Dermis blood vessel endothelial cell (primary cell): ENCODE data around the gene TNRC18. TPM values are rescaled to one million over a fixed set of nuclear protein-coding genes. Genes with fewer than 3 reads are reported as not detected.
"Not testable (repeated sequence)": the region's sequence is repeated elsewhere in the genome, so short reads cannot be mapped to it uniquely, and the experiment has no call there.

Source experiments
- DNase-seq: peaks from one replicate; pipeline ENCODE4 v3.0.0; 2010
- total RNA-seq: library from RNA; depleted of rRNA; stranded (reverse); fragments of >200 nt; gene quantifications from 2 replicates; pipeline ENCODE4 v1.2.3, GENCODE V29; 2014

The TNRC18 gene
- total RNA-seq, 1 donor from 2014 or later, result 42.5 TPM

DNA sequence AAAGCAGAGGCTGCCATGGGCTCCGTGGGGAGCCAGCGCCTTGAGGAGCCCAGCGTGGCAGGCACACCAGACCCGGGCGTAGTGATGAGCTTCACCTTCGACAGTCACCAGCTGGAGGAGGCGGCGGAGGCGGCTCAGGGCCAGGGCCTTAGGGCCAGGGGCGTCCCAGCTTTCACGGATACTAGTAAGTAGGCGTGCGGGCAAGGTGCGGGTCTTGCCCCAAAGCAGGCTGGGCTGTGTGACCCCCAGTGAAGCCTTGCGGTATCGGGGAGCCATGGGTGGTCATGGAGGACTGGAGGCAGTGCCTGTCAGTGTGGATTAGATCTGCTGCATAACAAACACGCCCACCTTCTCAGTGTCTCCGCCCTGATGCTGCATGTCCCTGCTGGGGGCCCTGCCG is 135.8 kb downstream of the TNRC18 start:
- DNase-seq, result no peak

DNA sequence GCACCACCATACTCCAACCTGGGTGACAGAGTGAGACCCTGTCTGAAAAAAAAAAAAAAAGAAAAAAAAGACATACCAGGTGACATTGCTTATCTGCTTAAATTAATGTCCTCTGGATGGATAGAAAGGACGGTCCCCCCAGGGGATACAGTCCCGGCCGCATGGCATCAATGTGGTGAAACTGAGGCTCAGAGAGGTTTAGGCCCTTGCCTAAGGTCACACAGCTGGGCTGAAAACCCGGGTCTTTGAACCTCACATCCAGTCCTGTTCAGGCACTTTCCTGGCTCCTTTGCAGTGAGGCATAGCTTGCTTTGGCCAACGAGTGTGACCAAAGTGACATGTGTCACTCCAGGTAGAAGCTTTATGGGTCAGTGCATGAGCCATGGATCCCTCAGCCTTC is 136.3 kb downstream of the TNRC18 start:
- not testable (repeated sequence) for DNase-seq

- DNase-seq, result no peak
Measured at GRCh38 chr7:5286933-5287332, 136.7 kb downstream of the TNRC18 start.

DNA sequence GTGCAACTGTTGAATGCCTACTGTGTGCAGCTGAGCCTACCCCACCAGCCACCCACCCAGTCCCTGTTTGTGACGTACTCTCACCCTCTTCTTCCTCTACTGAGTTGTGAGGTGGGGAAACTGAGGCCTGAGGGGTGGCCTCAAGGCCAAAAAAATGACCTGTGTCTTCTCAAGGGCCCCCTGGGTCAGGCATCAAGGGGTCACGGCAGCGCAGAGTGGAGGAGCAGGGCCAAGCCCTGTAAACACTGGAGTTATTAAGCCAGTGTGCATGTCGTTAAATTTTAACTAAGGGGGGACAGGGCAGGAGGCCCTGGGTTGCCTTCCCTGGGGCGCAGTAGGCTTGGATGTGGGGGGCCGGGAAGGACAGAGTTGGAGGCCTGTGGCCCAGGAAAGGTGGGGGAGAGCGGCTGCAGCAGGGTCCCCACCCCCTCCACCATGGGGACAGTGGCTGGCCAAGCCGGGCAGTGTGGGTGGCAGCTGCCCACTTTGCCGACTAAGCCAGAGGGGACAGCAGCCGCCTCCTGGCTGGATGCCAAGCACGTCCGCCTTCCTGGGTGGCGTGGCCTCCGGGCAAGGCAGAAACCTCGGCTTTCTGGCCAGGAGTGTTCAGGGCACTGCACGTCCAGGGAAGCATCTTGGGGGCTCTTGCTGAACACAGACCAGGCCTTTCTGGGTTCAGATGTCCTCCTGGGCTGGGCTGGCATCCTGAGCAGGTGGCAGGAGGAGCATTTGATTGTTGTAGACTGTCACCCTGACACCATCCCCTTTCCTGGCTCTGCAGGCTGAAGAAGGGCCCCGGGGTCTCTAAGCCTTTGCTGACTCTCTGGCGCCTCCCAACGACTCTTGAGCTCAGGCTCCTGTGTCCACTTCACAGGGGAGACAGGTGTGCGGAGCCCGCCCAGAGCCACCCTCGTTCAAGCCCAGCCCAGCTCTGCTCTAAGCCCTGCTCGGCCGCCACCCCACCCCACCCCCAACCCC is 139.0 kb downstream of the TNRC18 start:
- DNase-seq, result peak; percentile 29

- no peak for DNase-seq
Measured at GRCh38 chr7:5283421-5284303, 140.0 kb downstream of the TNRC18 start.

DNA sequence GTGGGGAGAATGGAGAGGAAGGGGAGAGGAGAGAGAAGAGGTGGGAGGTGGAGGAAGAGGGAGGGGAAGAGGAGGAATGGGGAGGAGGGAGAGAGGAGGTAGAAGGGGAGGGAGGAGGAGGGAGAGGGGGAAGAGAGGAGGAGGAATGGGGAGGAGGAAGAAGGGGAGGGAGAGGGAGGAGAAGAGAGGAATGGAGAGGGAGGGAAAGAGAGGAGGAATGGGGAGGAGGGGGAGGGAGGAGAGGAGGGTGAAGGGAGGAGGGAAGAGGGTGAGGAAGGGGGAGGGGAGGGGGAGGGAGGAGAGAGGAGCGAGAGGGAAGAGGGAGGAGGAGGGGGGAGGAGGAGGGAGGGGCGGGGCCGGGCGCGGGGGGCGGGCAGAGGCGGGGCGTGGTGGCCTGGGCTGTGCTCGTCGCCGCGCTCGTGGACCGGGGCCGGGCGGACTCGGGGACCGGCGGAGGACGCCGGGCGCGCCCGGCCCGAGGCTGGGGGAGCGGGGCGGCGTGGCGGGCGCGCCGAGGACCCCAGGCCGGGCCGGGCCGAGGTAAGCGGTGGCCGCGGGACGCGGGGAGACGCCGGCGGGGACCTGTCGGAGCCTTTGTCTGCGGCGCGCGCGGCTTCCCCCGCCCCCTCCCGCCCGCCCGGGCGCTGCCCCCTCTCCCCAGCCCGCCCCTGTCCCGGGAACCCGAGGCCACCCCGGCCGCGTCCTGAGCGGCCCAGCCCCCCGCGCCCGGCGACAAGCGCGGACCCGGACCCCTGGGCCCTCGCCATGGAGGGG is 140.9 kb downstream of the TNRC18 start, which contains the start of gene SLC29A4:
SLC29A4 (plus strand) TSS at position 401 of the 774 bp plus-strand sequence. CDS start 4,874 bp downstream, outside the sequence.
- DNase-seq, result peak; percentile 19

- DNase-seq, result not testable (repeated sequence)
Measured at GRCh38 chr7:5281598-5282500, 141.8 kb downstream of the TNRC18 start.

DNA sequence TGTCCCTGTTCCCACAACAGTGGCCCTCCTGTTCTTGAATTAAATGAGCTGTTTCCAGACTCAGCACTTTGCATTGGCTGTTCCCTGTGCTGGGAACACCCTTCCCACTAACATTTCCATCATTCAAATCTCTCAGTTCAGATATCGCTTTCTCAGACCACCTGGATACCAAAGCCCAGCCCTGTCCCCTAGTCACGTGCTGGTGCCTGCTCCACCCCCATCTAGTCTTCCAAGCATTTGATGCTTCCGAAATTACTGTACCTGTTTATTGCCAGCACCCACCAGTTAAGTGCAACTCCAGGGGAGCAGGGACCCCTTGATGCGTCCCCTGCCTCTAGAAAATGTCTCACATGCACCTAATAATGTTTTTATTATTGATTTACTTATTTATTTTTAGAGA is 143.9 kb downstream of the TNRC18 start:
- no peak for DNase-seq

DNA sequence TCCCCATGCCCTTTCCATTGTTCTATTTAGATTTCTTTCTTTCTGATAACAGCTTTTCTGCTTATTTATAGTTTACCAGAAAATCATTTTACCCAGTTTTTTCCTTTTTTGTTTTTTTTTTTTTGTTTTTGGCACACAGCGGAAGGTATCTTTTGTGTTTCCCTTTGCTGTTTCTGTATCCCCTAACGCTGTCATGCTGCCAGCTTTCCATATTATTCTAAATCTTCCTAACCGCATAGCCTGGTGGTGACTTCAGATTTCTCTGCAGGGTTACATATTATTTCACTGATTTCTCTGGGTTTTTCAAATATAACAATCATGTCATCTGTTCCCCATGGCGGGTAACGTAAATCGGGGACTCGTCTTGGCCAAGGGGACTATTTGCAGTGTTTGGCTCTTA is 144.9 kb downstream of the TNRC18 start:
- no peak for DNase-seq

GRCh38 chr7:5276611-5277010 is 147.0 kb downstream of the TNRC18 start:
- DNase-seq, result no peak

DNA sequence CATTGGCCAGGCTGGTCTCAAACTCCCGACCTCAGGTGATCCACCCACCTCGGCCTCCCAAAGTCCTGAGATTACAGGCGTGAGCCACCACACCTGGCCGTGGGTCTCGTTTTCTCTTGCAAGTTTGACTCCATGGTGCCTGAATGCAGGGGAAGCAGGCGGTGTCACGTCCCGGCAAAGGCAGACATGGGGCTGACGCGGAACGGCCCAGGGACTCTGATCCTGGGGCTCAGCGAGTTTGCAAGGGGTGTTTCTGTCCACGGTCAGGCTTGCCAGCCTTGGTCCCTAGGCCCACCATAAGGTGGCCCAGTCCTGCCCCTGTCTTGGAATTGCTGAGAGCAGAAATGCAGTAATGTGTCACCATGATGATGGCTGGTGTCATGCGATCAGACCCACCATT is 147.5 kb downstream of the TNRC18 start:
- DNase-seq, result not testable (repeated sequence)

GRCh38 chr7:5275510-5275909 is 148.1 kb downstream of the TNRC18 start:
- not testable (repeated sequence) for DNase-seq

- not testable (repeated sequence) for DNase-seq
Measured at GRCh38 chr7:5274985-5275431, 148.6 kb downstream of the TNRC18 start.

- DNase-seq, result no peak
Measured at GRCh38 chr7:5274441-5274840, 149.2 kb downstream of the TNRC18 start.

GRCh38 chr7:5273831-5274405 is 149.7 kb downstream of the TNRC18 start:
- not testable (repeated sequence) for DNase-seq

- DNase-seq, result no peak
Measured at GRCh38 chr7:5270788-5271187, 152.8 kb downstream of the TNRC18 start.

DNA sequence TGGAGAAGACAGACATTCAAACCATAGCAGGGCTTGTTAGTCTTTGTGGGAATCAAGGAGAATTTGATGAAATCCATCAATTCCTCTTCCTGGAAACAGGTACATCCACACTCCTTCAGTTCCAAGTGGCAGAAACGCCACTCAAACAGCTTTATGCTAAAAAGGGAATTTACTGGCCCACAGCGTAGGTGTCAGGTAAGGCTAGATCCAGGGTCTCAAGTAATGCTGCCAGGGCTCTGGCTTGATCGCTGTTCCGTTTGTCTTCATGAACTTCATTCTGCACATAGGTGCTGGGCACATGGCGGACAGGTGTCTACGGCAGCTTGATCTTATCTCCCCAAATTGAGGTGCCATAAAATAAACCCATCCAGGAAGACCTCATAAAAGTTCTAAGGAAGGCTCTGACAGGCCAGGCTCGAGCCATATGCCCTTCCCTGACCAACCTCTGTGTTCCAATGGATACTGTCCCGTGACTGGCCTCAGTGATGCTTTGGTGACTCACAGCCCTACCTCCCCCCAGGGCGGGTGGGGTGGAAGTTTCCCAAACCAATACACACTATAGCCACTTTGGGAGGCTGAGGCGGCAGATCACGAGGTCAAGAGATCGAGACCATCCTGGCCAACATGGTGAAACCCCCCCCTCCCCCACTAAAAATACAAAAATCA is 153.5 kb downstream of the TNRC18 start:
- DNase-seq, result not testable (repeated sequence)

DNA sequence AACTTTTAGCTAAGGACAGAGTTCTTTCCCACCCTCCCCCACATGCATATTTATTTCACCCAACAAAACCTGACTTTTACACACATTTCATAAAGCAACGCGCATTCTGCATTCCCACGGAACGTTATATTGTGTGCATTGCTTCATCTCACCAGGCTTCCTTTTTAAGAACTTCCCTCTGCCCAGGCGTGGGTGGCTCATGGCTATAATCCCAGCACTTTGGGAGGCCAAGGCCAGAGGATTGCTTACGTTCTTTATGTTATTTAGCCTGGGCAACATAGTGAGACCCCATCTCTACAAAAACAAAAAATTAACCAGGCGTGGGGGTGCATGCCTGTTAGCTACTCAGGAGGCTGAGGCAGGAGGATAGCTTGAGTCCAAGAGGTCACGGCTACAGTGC is 155.8 kb downstream of the TNRC18 start:
- not testable (repeated sequence) for DNase-seq

DNA sequence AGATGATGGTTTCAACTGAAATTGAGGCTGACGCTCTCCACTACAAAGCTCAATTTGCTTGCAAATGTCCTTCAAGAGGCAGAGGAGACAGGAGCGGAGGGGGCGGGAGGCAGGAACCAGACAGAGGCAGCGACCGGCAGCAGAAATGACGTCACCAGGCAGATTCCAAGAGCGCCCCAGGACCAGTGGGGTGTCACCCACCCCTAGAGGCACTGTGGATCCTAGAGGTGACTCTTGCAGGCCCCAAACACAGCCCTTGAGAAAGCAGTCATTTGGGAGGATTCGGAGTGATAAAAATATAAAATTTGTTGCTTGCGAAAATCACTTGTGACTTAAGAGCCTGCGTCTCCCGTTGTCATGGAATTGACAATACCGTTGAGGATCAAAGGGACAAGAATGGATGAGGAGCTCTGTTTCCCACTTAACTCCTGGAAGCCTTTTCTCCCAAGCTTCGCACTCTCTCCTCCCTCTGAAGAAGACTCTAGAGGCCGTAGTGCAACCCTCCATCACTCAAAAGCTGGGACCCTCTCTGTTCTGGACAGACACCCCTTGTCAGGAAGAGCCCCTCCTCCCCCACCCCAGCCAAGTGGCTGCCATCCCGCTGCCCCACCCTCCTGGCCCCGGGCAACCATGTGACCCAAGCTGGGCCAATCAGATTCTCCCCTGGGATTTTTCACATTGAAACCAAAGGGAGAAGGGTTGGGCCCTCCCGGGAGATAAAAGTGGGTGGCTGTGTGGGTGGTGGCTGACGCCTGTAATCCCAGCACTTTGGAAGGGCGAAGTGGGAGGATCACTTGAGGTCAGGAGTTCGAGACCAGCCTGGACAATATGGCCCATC is 157.2 kb downstream of the TNRC18 start:
- DNase-seq, result no peak
